K562 (cell line): Measurements from ENCODE around the gene ELK1. TPM values are rescaled to one million over a fixed set of nuclear protein-coding genes. Genes with fewer than 3 reads are reported as not detected.

Source experiments
- C11orf30 ChIP-seq: fragments of 450-650 bp; IDR thresholded peaks from 2 replicates; pipeline ENCODE4 v1.6.1; 2016; ENCODE audit warnings: low read depth, mild to moderate bottlenecking
- CAMTA2 ChIP-seq: fragments of 250-450 bp; sonication (Bioruptor Pico); conservative IDR thresholded peaks from 2 replicates; pipeline ENCODE4 v1.5.1; 2022
- HDAC1 ChIP-seq, 2 experiments: fragments of 450-650 bp; IDR thresholded peaks; 2 replicates each; pipeline ENCODE4 v1.6.1; 2016 to 2017; ENCODE audit warnings: inconsistent platforms in 1 of 2, mild to moderate bottlenecking in 1 of 2, moderate library complexity in 1 of 2
- MTA2 ChIP-seq: fragments of 450-650 bp; IDR thresholded peaks from 2 replicates; pipeline ENCODE4 v1.6.1; 2016; ENCODE audit warnings: low read depth
- MTA3 ChIP-seq: fragments of 450-650 bp; formaldehyde crosslinking; IDR thresholded peaks from 2 replicates; pipeline ENCODE4 v1.6.1; 2017; ENCODE audit warnings: mild to moderate bottlenecking, borderline replicate concordance
- NFYB ChIP-seq: IDR thresholded peaks from 2 replicates; pipeline ENCODE4 v1.6.1; 2011; ENCODE audit warnings: mild to moderate bottlenecking, moderate library complexity; ENCODE audit not compliant: insufficient read length; ENCODE audit errors: extremely low read depth
- NR2C2 ChIP-seq, 2 experiments: fragments of 200-800 bp in 1 of 2; sonication (Bioruptor generic) in 1 of 2; sonication (generic) in 1 of 2; formaldehyde crosslinking in 1 of 2; IDR thresholded peaks; 2 replicates each; pipeline versions ENCODE4 v1.6.1 to v1.8.0; 2016 to 2022; ENCODE audit warnings: mild to moderate bottlenecking in 1 of 2, missing compliant biosample characterization in 1 of 2, missing genetic modification characterization in 1 of 2, missing genetic modification reagents in 1 of 2
- POU5F1 ChIP-seq: fragments of 150-350 bp; IDR thresholded peaks from 2 replicates; pipeline ENCODE4 v1.6.1; 2014; ENCODE audit warnings: borderline replicate concordance, low read length, low read depth, mild to moderate bottlenecking; ENCODE audit not compliant: partially characterized antibody
- PRMT5 ChIP-seq: sonication (generic); formaldehyde crosslinking; IDR thresholded peaks from 2 replicates; pipeline ENCODE4 v1.5.0; 2020; ENCODE audit warnings: missing genetic modification reagents
- SMAD4 ChIP-seq: fragments of 250-450 bp; sonication (Bioruptor Pico); conservative IDR thresholded peaks from 2 replicates; pipeline ENCODE4 v1.8.0; 2021; ENCODE audit warnings: inconsistent platforms, mild to moderate bottlenecking, moderate library complexity
- ZBTB1 ChIP-seq: sonication (generic); formaldehyde crosslinking; IDR thresholded peaks from 2 replicates; pipeline ENCODE4 v1.8.1; 2023; ENCODE audit warnings: missing genetic modification reagents, low read depth, mild to moderate bottlenecking, borderline replicate concordance
- ZFP36 ChIP-seq: fragments of 150-350 bp; IDR thresholded peaks from 2 replicates; pipeline ENCODE4 v1.6.1; 2018; ENCODE audit warnings: low read length, low read depth; ENCODE audit not compliant: partially characterized antibody
- ZNF212 ChIP-seq: fragments of 450-650 bp; formaldehyde crosslinking; IDR thresholded peaks from 2 replicates; pipeline ENCODE4 v1.4.0; 2020; ENCODE audit warnings: mild to moderate bottlenecking
- polyA plus RNA-seq, 8 experiments: library from polyadenylated mRNA; depleted of rRNA in 4 of 8; stranded (reverse) in 5 of 8; unstranded in 3 of 8; fragments of >200 nt; fragmentation: Nextera tagmentation in 2 of 8; fragmentation: Illumina TruSeq in 1 of 8; extraction: Ambion mirVana in 2 of 8; extraction: Trizol in 1 of 8; gene quantifications; 2 replicates each; pipeline versions ENCODE4 v1.2.1 to v1.2.3, GENCODE V29; 2011 to 2014; ENCODE audit warnings: inconsistent platforms in 1 of 8, missing spikeins in 1 of 8
- total RNA-seq, 7 experiments: library from RNA; depleted of rRNA in 6 of 7; stranded (reverse); fragments of >200 nt in 6 of 7; fragmentation: Illumina TruSeq in 2 of 7; extraction: Trizol in 2 of 7; gene quantifications; 2 replicates each; pipeline versions ENCODE4 v1.2.1 to v1.2.3, GENCODE V29; 2011 to 2021; ENCODE audit warnings: low replicate concordance in 1 of 7
- TF ChIP-seq, protein P1 (sequence below): fragments of 450-650 bp; IDR thresholded peaks from 2 replicates; pipeline ENCODE4 v1.6.1; 2018; ENCODE audit warnings: mild to moderate bottlenecking, low read depth; ENCODE audit not compliant: partially characterized antibody
- TF ChIP-seq, protein P2 (sequence below): sonication (generic); formaldehyde crosslinking; IDR thresholded peaks from 2 replicates; pipeline ENCODE4 v1.8.0; 2022; ENCODE audit warnings: missing genetic modification reagents, mild to moderate bottlenecking, borderline replicate concordance
- TF ChIP-seq, protein P3 (sequence below), 2 experiments: fragments of 150-350 bp in 1 of 2; IDR thresholded peaks; 2 replicates each; pipeline ENCODE4 v1.6.1; 2012 to 2016; ENCODE audit warnings: low read depth in 2 of 2, low read length in 2 of 2, mild to moderate bottlenecking in 1 of 2, moderate library complexity in 1 of 2
- TF ChIP-seq, protein P4 (sequence below): fragments of 250-450 bp; sonication (Bioruptor Pico); IDR thresholded peaks from 2 replicates; pipeline ENCODE4 v1.9.0; 2021; ENCODE audit warnings: mild to moderate bottlenecking, inconsistent platforms

Gene ELK1
- total and polyA plus RNA-seq, 9 of the 15 experiments (the other 6 are each of a cell fraction or from before 2014, with no cell fraction given) = 4.4 to 74.9 (median 26.5) TPM

DNA sequence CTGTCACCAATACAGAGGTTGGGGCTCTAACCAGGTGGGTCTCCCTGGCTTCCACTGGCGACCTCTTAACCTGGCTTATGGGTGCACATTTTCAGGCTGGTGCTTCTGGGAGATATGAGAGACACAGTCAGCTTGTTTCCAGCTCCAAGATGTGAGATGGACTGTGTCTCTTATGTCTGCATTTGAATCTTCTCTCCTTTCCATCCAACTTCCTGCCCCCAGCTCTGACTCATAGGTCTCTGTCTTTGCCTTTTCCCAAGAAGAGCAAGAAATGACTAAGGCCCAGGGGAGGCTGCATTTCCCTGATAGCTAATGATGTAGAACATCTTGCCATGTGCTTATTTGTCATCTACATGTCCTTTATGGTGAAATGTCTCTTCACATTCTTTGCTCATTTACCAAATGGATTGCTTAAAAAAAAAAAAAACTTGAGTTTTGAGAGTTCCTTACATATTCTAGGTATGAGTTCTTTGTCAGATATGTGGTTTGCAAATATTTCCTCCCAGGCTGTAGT, 11.8 kb upstream of the ELK1 start (continued):
- no peak for TF ChIP-seq NR2C2 (CRISPR knock-in tag; IDR thresholded peaks at IDR 0.05)
- TF ChIP-seq NR2C2 (tag; IDR thresholded peaks at IDR 0.05) = peak; percentile 31; the same call in 1 of the 2 replicates
- TF ChIP-seq, protein P1, sequence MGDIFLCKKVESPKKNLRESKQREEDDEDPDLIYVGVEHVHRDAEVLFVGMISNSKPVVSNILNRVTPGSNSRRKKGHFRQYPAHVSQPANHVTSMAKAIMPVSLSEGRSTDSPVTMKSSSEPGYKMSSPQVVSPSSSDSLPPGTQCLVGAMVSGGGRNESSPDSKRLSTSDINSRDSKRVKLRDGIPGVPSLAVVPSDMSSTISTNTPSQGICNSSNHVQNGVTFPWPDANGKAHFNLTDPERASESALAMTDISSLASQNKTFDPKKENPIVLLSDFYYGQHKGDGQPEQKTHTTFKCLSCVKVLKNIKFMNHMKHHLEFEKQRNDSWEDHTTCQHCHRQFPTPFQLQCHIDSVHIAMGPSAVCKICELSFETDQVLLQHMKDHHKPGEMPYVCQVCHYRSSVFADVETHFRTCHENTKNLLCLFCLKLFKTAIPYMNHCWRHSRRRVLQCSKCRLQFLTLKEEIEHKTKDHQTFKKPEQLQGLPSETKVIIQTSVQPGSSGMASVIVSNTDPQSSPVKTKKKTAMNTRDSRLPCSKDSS = no peak
- no peak for TF ChIP-seq SMAD4 (CRISPR knock-in tag)
- TF ChIP-seq ZNF212 (CRISPR knock-in tag) = no peak
- TF ChIP-seq, protein P2, sequence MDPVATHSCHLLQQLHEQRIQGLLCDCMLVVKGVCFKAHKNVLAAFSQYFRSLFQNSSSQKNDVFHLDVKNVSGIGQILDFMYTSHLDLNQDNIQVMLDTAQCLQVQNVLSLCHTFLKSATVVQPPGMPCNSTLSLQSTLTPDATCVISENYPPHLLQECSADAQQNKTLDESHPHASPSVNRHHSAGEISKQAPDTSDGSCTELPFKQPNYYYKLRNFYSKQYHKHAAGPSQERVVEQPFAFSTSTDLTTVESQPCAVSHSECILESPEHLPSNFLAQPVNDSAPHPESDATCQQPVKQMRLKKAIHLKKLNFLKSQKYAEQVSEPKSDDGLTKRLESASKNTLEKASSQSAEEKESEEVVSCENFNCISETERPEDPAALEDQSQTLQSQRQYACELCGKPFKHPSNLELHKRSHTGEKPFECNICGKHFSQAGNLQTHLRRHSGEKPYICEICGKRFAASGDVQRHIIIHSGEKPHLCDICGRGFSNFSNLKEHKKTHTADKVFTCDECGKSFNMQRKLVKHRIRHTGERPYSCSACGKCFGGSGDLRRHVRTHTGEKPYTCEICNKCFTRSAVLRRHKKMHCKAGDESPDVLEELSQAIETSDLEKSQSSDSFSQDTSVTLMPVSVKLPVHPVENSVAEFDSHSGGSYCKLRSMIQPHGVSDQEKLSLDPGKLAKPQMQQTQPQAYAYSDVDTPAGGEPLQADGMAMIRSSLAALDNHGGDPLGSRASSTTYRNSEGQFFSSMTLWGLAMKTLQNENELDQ (CRISPR knock-in tag) = no peak
- peak in 1 of 2 experiments; percentile 68; a peak in 1 of 4 replicates for TF ChIP-seq HDAC1 (IDR thresholded peaks at IDR 0.05)
- TF ChIP-seq, protein P3, sequence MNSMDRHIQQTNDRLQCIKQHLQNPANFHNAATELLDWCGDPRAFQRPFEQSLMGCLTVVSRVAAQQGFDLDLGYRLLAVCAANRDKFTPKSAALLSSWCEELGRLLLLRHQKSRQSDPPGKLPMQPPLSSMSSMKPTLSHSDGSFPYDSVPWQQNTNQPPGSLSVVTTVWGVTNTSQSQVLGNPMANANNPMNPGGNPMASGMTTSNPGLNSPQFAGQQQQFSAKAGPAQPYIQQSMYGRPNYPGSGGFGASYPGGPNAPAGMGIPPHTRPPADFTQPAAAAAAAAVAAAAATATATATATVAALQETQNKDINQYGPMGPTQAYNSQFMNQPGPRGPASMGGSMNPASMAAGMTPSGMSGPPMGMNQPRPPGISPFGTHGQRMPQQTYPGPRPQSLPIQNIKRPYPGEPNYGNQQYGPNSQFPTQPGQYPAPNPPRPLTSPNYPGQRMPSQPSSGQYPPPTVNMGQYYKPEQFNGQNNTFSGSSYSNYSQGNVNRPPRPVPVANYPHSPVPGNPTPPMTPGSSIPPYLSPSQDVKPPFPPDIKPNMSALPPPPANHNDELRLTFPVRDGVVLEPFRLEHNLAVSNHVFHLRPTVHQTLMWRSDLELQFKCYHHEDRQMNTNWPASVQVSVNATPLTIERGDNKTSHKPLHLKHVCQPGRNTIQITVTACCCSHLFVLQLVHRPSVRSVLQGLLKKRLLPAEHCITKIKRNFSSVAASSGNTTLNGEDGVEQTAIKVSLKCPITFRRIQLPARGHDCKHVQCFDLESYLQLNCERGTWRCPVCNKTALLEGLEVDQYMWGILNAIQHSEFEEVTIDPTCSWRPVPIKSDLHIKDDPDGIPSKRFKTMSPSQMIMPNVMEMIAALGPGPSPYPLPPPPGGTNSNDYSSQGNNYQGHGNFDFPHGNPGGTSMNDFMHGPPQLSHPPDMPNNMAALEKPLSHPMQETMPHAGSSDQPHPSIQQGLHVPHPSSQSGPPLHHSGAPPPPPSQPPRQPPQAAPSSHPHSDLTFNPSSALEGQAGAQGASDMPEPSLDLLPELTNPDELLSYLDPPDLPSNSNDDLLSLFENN (IDR thresholded peaks at IDR 0.05; ENCODE audit: low read depth in 2 of 2, low read length in 2 of 2) = 0 out of 4 replicates have a peak, but pooled peaks of 1 of the 2 experiments have one; percentile 33
- peak; percentile 57 for TF ChIP-seq MTA2
- TF ChIP-seq NFYB = no peak
- 0 out of 2 replicates have a peak, but pooled peaks have one; percentile 41 for TF ChIP-seq MTA3
- TF ChIP-seq CAMTA2 (CRISPR knock-in tag) = no peak
- TF ChIP-seq C11orf30 = no peak; the same call in 1 of the 2 replicates
- TF ChIP-seq, protein P4, sequence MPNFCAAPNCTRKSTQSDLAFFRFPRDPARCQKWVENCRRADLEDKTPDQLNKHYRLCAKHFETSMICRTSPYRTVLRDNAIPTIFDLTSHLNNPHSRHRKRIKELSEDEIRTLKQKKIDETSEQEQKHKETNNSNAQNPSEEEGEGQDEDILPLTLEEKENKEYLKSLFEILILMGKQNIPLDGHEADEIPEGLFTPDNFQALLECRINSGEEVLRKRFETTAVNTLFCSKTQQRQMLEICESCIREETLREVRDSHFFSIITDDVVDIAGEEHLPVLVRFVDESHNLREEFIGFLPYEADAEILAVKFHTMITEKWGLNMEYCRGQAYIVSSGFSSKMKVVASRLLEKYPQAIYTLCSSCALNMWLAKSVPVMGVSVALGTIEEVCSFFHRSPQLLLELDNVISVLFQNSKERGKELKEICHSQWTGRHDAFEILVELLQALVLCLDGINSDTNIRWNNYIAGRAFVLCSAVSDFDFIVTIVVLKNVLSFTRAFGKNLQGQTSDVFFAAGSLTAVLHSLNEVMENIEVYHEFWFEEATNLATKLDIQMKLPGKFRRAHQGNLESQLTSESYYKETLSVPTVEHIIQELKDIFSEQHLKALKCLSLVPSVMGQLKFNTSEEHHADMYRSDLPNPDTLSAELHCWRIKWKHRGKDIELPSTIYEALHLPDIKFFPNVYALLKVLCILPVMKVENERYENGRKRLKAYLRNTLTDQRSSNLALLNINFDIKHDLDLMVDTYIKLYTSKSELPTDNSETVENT (CRISPR knock-in tag) = no peak
- no peak for TF ChIP-seq ZFP36
- TF ChIP-seq PRMT5 (CRISPR knock-in tag) = no peak
- no peak for TF ChIP-seq ZBTB1 (CRISPR knock-in tag)
- TF ChIP-seq POU5F1 = no peak
